ENCODE results near the gene WLS. TPM values are rescaled to one million over a fixed set of nuclear protein-coding genes. Genes with fewer than 3 reads are reported as not detected.

The WLS gene
- total RNA-seq, 5 donors from 2014 or later (not counting 1 experiment from before 2014, with no cell fraction given) = 0.53 to 1.9 (median 1.0) TPM; not detected in 2

GRCh38 chr1:68197891-68198290 is 34.4 kb downstream of the WLS start:
- Mint-ChIP-seq H3K27me3 (peaks cover 4 to 5% of the 10 kb centered on the region in 2 donors), H3K27ac (no peak overlapping the region), H3K4me1 (no peaks in the 10 kb centered on the region), H3K36me3 (no peaks in the 10 kb centered on the region), H3K9me3 (no peaks in the 10 kb centered on the region), H3K4me3 (no peak overlapping the region)
- Histone ChIP-seq H3K27ac (ENCODE audit: low read length) (no peak overlapping the region), H3K9me3 (no peaks in the 10 kb centered on the region), H3K27me3 (replicated peaks in 1 of 2; ENCODE audit: control insufficient read depth in 2 of 2, extremely low read depth in 1 of 2, insufficient read depth in 2 of 2, low read length in 1 of 2) (no peaks in the 10 kb centered on the region), H3K36me3 (ENCODE audit: control insufficient read depth in 2 of 2, extremely low read depth in 1 of 2, insufficient read depth in 1 of 2, low read length in 1 of 2) (no peaks in the 10 kb centered on the region), H3K4me3 (ENCODE audit: control insufficient read depth in 1 of 2, extremely low read depth in 1 of 2, low read length in 1 of 2) (no peak overlapping the region), H3K4me1 (ENCODE audit: control insufficient read depth in 1 of 2, extremely low read depth in 1 of 2, insufficient read depth in 2 of 2, low read length in 2 of 2) (no peaks in the 10 kb centered on the region)
- no CpG with 5 or more reads among the region's 1 CpG for WGBS (ENCODE audit: insufficient coverage)
- CTCF ChIA-PET = no interaction called here
- DNase-seq (no peak), ATAC-seq (replicated peaks in 1 of 4) (no peak)
- POLR2A ChIA-PET = no interaction called here

- H3K4me3 Mint-ChIP-seq = no peak overlapping the region
- POLR2A ChIA-PET = no interaction called here
- CTCF ChIA-PET = no interaction called here
- Histone ChIP-seq H3K4me1 (ENCODE audit: control insufficient read depth in 1 of 2, extremely low read depth in 1 of 2, insufficient read depth in 2 of 2, low read length in 2 of 2) (no peaks in the 10 kb centered on the region), H3K27me3 (replicated peaks in 1 of 2; ENCODE audit: control insufficient read depth in 2 of 2, extremely low read depth in 1 of 2, insufficient read depth in 2 of 2, low read length in 1 of 2) (no peaks in the 10 kb centered on the region), H3K36me3 (ENCODE audit: control insufficient read depth in 2 of 2, extremely low read depth in 1 of 2, insufficient read depth in 1 of 2, low read length in 1 of 2) (no peaks in the 10 kb centered on the region), H3K27ac (ENCODE audit: low read length) (no peak overlapping the region), H3K4me3 (ENCODE audit: control insufficient read depth in 1 of 2, extremely low read depth in 1 of 2, low read length in 1 of 2) (no peak overlapping the region), H3K9me3 (no peaks in the 10 kb centered on the region)
- H3K4me1 Mint-ChIP-seq = no peaks in the 10 kb centered on the region
- H3K27ac Mint-ChIP-seq = no peak overlapping the region
- WGBS (ENCODE audit: insufficient coverage) = no CpG with 5 or more reads among the region's 2 CpGs
- no peak for ATAC-seq (replicated peaks in 1 of 4)
- no peaks in the 10 kb centered on the region for H3K9me3 Mint-ChIP-seq
- H3K27me3 Mint-ChIP-seq = peaks cover 4 to 5% of the 10 kb centered on the region in 2 donors
- no peak for DNase-seq
- no peaks in the 10 kb centered on the region for H3K36me3 Mint-ChIP-seq
These were observed 34.9 kb downstream of the WLS start for GRCh38 chr1:68197461-68197860.

- no peaks in the 10 kb centered on the region for H3K36me3 Mint-ChIP-seq
- H3K27me3 Mint-ChIP-seq = peaks cover 4 to 5% of the 10 kb centered on the region in 2 donors
- Histone ChIP-seq H3K4me3 (ENCODE audit: control insufficient read depth in 1 of 2, extremely low read depth in 1 of 2, low read length in 1 of 2) (no peak overlapping the region), H3K36me3 (ENCODE audit: control insufficient read depth in 2 of 2, extremely low read depth in 1 of 2, insufficient read depth in 1 of 2, low read length in 1 of 2) (no peaks in the 10 kb centered on the region), H3K27me3 (replicated peaks in 1 of 2; ENCODE audit: control insufficient read depth in 2 of 2, extremely low read depth in 1 of 2, insufficient read depth in 2 of 2, low read length in 1 of 2) (no peaks in the 10 kb centered on the region), H3K27ac (ENCODE audit: low read length) (no peak overlapping the region), H3K4me1 (ENCODE audit: control insufficient read depth in 1 of 2, extremely low read depth in 1 of 2, insufficient read depth in 2 of 2, low read length in 2 of 2) (no peaks in the 10 kb centered on the region), H3K9me3 (no peaks in the 10 kb centered on the region)
- no peaks in the 10 kb centered on the region for H3K4me1 Mint-ChIP-seq
- 70% methylated on average over 2 of the region's 3 CpGs for WGBS (ENCODE audit: insufficient coverage)
- ChIA-PET POLR2A (no interaction called here), CTCF (no interaction called here)
- no peak overlapping the region for H3K4me3 Mint-ChIP-seq
- H3K27ac Mint-ChIP-seq = no peak overlapping the region
- ATAC-seq (replicated peaks in 1 of 4) (no peak), DNase-seq (no peak)
- H3K9me3 Mint-ChIP-seq = no peaks in the 10 kb centered on the region
These were observed 35.6 kb downstream of the WLS start for GRCh38 chr1:68196676-68197075.

- DNase-seq = no peak
- Histone ChIP-seq H3K27ac (ENCODE audit: low read length) (no peak overlapping the region), H3K4me1 (ENCODE audit: control insufficient read depth in 1 of 2, extremely low read depth in 1 of 2, insufficient read depth in 2 of 2, low read length in 2 of 2) (no peaks in the 10 kb centered on the region), H3K9me3 (no peaks in the 10 kb centered on the region), H3K27me3 (replicated peaks in 1 of 2; ENCODE audit: control insufficient read depth in 2 of 2, extremely low read depth in 1 of 2, insufficient read depth in 2 of 2, low read length in 1 of 2) (no peaks in the 10 kb centered on the region), H3K4me3 (ENCODE audit: control insufficient read depth in 1 of 2, extremely low read depth in 1 of 2, low read length in 1 of 2) (no peak overlapping the region), H3K36me3 (ENCODE audit: control insufficient read depth in 2 of 2, extremely low read depth in 1 of 2, insufficient read depth in 1 of 2, low read length in 1 of 2) (no peaks in the 10 kb centered on the region)
- H3K27me3 Mint-ChIP-seq = peaks cover 0 to 5% of the 10 kb centered on the region in 2 donors
- H3K4me3 Mint-ChIP-seq = no peak overlapping the region
- H3K9me3 Mint-ChIP-seq = no peaks in the 10 kb centered on the region
- H3K4me1 Mint-ChIP-seq = no peaks in the 10 kb centered on the region
- no peak overlapping the region for H3K27ac Mint-ChIP-seq
- ChIA-PET POLR2A (no interaction called here), CTCF (no interaction called here)
- 100% methylated on average over 1 of the region's 2 CpGs for WGBS (ENCODE audit: insufficient coverage)
- no peak for ATAC-seq (replicated peaks in 1 of 4)
- H3K36me3 Mint-ChIP-seq = no peaks in the 10 kb centered on the region
These were observed 40.6 kb downstream of the WLS start for GRCh38 chr1:68191717-68192116.

GRCh38 chr1:68188644-68189340 is 43.5 kb downstream of the WLS start:
- H3K9me3 Mint-ChIP-seq = no peaks in the 10 kb centered on the region
- H3K4me1 Mint-ChIP-seq = no peaks in the 10 kb centered on the region
- H3K4me3 Mint-ChIP-seq = no peak overlapping the region
- no peaks in the 10 kb centered on the region for H3K36me3 Mint-ChIP-seq
- peaks cover 6 to 7% of the 10 kb centered on the region in 2 donors for H3K27me3 Mint-ChIP-seq
- WGBS (ENCODE audit: insufficient coverage) = 90% methylated on average over 2 of the region's 4 CpGs
- no peak overlapping the region for H3K27ac ChIP-seq (ENCODE audit: low read length)
- no peak overlapping the region for H3K4me3 ChIP-seq (ENCODE audit: control insufficient read depth in 1 of 2, extremely low read depth in 1 of 2, low read length in 1 of 2)
- ATAC-seq (replicated peaks in 1 of 4) (no peak), DNase-seq (no peak)
- no peaks in the 10 kb centered on the region for H3K36me3 ChIP-seq (ENCODE audit: control insufficient read depth in 2 of 2, extremely low read depth in 1 of 2, insufficient read depth in 1 of 2, low read length in 1 of 2)
- no peaks in the 10 kb centered on the region for H3K4me1 ChIP-seq (ENCODE audit: control insufficient read depth in 1 of 2, extremely low read depth in 1 of 2, insufficient read depth in 2 of 2, low read length in 2 of 2)
- CTCF ChIA-PET = no interaction called here
- H3K27me3 ChIP-seq (replicated peaks in 1 of 2; ENCODE audit: control insufficient read depth in 2 of 2, extremely low read depth in 1 of 2, insufficient read depth in 2 of 2, low read length in 1 of 2) = peaks cover 2 to 3% of the 10 kb centered on the region in 2 experiments
- no peaks in the 10 kb centered on the region for H3K9me3 ChIP-seq
- POLR2A ChIA-PET = no interaction called here
- no peak overlapping the region for H3K27ac Mint-ChIP-seq

GRCh38 chr1:68188060-68188538 is 44.2 kb downstream of the WLS start:
- Histone ChIP-seq H3K36me3 (ENCODE audit: control insufficient read depth in 2 of 2, extremely low read depth in 1 of 2, insufficient read depth in 1 of 2, low read length in 1 of 2) (no peaks in the 10 kb centered on the region), H3K4me3 (ENCODE audit: control insufficient read depth in 1 of 2, extremely low read depth in 1 of 2, low read length in 1 of 2) (no peak overlapping the region), H3K27ac (ENCODE audit: low read length) (no peak overlapping the region), H3K9me3 (no peaks in the 10 kb centered on the region), H3K4me1 (ENCODE audit: control insufficient read depth in 1 of 2, extremely low read depth in 1 of 2, insufficient read depth in 2 of 2, low read length in 2 of 2) (no peaks in the 10 kb centered on the region), H3K27me3 (replicated peaks in 1 of 2; ENCODE audit: control insufficient read depth in 2 of 2, extremely low read depth in 1 of 2, insufficient read depth in 2 of 2, low read length in 1 of 2) (peaks cover 2 to 3% of the 10 kb centered on the region in 2 experiments)
- POLR2A ChIA-PET = no interaction called here
- Mint-ChIP-seq H3K4me3 (no peak overlapping the region), H3K4me1 (no peaks in the 10 kb centered on the region), H3K36me3 (no peaks in the 10 kb centered on the region), H3K9me3 (no peaks in the 10 kb centered on the region), H3K27ac (no peak overlapping the region), H3K27me3 (peaks cover 6 to 7% of the 10 kb centered on the region in 2 donors)
- 40% methylated on average over 1 of the region's 3 CpGs for WGBS (ENCODE audit: insufficient coverage)
- ATAC-seq (replicated peaks in 1 of 4) = no peak
- DNase-seq = no peak
- CTCF ChIA-PET = no interaction called here
